Ammon's horn (tissue), 1 donor: ENCODE results near the gene CENPP.
"Not testable (repeated sequence)": the region's sequence is repeated elsewhere in the genome, so short reads cannot be mapped to it uniquely, and the experiment has no call there.

Experiments used
- DNase-seq: peaks from one replicate; pipeline ENCODE4 v3.0.0-alpha.2; 2016; ENCODE audit warnings: low spot score

The CENPP gene

DNA sequence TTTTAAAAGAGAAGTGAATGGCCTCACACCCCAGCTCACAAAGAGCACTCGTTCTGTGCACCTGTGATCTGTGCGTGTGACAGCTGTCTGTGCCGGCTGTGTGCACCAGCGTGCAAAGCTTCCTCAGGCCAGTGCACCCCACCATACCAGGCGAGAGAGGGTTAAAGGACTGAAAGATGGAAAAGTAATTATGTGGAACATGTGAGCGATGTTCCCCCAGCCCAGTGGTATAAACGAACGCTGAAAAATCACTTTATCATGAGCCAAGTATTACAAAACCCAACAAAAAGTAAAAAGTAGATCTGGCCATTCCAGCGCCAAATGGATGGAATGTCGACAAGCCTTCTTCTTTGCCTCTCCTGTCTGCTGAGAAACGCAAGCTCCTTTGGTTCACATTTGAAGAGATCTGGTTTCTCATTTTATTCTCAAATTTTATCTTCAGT lies 290.5 kb downstream of the CENPP start:
- no peak for DNase-seq

DNA sequence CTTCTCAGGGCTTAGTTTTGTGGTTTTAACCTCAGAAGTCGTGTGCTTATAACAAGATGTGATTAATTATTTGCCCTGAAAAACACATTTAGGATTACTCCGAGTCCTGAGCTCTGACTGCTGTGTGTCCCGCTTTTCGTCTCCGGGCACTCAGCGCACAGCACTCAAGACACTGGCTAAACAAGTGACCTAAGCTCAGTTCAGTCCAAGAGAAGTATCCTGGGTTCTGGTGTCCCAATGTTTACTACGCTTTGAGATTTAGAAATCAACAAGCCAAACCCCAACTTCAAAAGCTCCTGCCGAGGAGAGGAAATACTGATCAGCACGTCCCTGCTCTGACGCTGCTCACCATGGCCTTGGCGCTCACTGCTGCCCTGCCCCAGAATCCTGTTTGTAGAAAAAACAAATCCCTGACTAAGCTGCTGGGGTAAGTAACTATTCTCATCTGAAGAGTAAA lies 290.9 kb downstream of the CENPP start:
- DNase-seq, result no peak

DNA sequence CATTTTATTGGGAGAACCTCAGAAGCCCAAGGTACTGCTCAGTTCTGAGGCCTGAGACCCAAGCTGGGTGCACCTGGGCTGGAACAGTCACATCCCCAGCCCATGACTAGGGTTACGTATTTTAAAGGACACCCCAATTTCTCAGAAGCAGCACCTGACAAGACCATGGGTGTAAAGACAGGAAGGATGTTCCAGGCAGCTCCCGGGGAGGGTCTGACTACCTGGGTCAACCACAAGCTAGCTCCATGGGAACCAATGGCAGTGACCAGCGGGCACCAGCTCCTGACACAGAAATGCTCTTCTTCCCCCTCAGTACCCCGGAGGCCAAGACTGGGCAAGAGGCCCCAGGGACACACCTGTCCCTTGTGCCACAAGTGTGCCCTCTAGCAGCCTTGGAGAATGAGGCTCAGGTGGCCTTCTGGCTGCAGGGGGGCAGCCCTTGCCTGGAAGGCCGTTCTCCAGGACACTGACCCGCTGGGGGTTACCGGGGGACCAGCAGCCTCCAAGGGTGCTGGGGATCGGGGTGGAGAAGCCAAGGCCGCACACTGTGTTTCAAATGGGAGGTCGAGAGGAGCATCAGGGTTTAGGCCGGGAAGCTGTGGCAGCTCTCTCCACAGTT lies 291.6 kb downstream of the CENPP start:
- no peak for DNase-seq

DNA sequence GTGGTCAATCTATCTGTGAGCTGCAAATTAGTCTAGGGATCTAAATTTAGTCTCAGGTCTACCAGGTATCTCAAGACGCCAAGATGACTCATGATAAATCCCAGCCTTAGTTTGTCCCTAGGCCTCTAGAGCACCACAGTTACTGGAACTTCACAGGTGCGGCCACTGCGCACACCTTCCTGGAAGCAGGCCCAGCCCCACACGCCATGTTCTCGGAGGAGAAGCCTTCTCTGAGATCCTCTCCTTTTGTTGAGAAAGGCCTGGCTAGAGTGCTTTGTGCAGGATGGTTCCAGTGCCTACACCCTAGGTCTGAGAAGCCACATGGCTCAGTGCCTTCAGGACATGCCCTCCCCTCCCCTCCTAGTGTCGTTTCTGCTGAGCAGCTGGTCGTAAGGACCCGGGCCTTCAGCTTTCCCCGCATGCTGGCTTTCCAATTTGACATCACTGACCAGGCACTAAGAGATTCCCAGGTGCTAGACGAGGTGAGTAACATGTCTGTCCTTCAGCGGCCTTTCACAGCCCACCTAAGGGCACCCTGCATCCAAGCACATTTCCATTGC lies 292.3 kb downstream of the CENPP start:
- DNase-seq, result no peak

DNA sequence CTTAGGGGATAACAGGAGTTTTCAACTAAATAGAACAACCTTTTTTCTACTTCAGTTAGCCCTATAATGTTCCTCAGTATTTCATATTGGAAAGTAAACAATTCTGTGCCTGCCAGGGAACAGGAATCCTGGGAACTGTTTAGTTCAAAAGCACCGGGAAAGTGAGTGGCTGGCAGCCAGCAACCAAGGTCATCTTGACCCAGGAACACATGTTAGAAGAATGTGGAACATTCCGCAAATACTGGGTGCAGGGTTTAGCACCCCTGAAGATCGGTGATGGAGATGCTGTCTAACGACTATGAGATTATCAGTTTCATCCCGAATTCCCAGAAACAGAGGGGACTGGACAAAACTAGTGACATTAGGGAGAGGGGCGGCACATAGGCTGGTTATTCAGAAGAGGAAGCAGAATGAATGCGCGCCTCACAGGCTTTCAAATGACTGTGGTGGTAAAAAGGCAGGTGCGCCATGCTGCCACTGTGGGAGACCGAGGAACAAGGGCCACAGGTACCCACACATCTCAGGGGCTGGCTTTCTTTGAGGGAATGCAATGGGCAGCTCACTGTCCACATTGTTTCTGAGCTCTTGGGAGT lies 293.0 kb downstream of the CENPP start:
- DNase-seq, result no peak

DNA sequence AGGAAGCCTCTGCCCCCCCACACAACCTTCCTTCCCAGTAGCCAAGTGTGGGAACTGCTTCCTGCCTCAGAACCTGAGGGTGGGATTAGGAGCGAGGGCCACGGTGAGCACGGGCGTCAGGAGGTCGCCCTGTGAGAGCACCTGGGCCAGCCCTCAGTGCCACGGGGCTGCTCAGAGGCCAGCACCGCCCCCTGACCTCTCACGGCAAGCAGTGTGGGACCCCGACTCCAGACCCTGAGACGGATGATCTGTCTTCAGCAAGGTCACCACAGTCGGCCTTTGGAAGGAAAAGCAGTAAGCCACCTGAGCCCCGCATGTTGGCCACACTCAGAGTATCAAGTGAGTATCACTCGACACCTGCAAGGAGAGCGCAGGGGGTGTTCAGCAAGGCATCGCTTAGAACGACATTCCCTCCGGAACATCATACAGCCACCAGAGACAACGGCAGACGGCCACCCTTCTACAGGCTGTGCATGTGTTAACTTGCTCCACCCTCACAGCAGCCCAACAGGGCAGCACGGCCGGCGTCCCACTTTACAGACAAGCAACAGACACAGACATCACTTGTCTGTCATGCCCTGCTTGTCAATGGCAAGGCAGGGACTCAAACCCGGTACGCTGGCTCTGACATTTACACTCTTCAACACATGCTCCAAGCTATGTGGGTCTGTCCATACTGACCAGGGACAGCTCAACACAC lies 294.0 kb downstream of the CENPP start:
- no peak for DNase-seq

DNA sequence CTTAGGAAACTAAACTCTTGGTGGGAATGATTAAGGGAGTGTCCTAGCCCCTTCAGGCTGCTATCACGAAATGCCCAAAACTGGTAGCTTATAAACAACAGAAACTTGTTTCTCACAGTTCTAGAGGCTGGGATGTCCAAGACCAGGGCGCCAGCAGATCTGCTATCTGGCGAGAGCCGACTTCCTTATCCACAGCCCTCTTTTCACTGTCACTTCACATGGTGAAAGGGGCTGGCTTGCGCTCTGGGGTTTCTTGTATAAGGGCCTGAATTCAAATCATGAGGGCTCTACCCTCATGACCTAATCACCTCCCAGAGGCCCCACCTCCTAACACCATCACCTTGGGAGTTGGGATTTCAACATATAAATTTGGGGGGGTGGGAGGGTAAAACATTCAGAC lies 295.1 kb downstream of the CENPP start:
- no peak for DNase-seq

DNA sequence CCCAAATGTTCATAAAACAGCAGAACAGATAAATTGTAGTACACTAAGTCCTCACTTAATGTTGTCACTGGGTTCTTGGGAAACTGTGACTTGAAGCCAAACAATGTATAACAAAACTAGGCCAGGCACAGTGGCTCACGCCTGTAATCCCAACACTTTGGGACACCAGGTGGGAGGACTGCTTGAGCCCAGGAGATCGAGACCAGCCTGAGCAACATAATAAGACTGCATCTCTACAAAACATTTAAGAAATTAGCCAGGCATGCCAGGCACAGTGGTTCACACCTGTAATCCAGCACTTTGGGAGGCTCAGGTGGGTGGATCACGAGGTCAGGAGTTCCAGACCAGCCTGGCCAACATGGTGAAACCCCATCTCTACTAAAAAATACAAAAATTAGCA lies 298.2 kb downstream of the CENPP start:
- not testable (repeated sequence) for DNase-seq

DNA sequence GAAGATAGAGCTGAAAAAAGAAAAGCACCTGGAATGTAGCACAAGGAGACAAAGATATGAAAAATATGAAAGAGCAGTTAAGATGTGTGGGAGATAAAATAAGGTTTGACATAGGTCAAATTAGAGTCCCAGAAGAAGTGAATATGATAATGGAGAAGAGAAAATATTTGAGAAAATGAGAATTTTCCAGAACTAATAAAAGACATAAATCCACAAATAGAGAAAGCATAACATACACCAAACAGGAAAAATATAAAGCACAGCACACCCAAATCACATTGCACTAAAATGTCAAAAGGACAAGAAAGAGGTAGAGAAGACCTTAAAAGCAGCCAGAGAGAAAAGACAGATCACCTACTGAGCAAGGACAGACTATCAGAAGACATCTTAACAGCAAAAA lies 300.7 kb downstream of the CENPP start:
- DNase-seq, result no peak

DNA sequence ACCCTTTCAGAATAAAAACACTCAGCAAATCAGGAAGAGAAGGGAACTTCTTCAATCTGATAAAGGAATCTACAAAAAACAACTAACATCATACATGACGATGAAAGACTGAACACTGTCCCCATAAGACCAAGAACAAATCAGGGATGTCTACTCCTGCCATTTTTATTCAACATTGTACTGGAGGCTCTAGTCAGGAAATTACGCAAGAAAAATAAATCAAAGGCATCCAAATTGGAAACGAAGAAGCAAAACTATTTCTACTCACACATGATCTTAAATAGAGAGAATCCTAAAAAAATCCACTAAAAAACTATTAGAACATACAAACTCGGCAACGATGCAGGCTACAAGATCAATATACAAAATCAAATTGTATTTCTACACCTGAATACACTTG lies 301.9 kb downstream of the CENPP start:
- no peak for DNase-seq

DNA sequence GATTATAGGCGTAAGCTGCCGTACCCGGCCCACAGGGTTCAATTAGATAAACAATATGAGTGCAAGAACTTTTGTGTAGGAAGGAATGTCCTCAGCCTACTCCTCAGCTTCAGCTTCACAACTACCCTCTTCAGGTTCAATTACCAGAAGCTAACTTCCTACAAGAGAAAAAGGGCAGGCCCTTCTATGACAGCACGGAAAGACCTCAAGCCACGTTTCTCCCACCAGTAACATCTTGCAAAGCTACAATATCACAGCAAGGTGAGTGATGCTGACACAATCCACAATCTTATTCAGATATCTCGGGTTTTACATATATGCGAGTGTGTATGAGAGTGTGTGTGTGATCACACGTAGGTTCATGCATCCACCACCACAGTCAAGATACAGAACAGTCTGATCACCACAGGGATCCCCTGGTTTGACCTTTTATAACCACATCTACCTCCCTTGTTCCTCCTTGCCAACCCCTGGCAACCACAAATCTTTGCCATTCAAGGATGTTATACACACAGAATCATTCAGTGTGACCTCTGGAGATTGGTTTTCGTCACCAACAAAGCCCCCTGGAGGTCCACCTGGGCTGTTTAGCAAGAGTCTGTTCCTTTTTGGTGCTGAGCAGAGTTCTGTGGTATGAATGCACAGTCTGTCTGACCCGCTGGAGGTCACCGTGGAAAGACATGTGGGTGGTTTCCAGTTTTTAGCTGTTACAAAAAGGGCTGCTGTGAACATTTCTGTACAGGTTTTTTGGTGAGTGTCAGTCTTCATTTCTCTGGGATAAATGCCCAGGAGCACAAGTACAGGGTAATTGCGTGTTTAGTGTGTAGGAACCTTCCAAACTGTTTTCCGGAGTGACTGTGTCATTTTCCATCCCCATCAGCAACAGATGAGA lies 305.9 kb downstream of the CENPP start:
- peak; percentile 52 for DNase-seq

DNA sequence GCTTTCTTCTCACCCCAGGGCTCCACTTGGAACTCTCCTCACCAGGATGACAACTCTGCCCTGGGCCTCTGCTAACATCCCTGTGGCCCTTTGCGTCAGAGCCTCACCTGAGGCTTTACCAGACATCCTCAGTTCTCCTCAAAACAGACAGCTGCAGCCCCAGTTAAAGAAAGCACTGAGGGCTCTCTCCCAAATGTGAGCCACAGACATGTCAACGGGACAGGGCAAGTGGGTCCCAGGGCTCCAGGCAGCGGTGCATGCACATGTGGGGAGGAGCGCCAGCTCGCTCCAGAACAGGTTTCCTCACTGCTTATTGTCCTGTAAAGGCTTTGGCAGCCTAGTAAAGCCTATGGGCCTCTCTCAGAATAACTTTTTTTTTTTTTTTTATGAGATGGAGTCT lies 306.9 kb downstream of the CENPP start:
- DNase-seq, result no peak

DNA sequence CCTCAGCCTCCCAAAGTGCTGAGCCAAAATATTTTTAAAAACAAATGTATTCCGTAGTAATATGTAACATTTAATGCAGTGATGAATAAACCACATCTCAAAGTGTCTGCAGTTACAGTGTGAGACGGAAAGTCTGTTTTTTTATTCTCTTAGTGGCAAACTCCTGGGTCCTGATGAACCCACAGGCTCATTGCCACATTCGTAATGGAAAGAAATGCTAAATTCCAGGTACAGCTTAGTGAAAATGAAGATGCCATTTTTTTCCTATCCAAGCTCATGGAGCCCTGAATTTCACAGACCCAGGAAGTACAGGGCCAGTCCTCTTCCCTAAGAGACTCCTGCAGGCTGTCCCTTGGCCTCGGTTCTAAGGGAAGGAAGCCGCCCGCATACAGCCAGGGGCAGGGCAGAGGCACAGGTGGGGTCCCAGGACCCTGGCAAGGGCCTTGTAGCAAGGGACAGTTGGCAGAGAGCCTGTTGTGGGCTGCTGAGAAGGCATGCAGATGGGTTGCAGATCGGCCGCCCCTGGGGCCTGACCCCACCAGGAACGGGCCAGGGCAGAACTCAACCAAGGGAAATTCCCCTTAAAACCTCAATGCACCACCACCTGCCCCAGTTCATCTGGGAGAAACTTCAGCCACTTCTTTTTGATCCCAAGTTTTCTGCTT lies 308.0 kb downstream of the CENPP start:
- DNase-seq, result no peak

DNA sequence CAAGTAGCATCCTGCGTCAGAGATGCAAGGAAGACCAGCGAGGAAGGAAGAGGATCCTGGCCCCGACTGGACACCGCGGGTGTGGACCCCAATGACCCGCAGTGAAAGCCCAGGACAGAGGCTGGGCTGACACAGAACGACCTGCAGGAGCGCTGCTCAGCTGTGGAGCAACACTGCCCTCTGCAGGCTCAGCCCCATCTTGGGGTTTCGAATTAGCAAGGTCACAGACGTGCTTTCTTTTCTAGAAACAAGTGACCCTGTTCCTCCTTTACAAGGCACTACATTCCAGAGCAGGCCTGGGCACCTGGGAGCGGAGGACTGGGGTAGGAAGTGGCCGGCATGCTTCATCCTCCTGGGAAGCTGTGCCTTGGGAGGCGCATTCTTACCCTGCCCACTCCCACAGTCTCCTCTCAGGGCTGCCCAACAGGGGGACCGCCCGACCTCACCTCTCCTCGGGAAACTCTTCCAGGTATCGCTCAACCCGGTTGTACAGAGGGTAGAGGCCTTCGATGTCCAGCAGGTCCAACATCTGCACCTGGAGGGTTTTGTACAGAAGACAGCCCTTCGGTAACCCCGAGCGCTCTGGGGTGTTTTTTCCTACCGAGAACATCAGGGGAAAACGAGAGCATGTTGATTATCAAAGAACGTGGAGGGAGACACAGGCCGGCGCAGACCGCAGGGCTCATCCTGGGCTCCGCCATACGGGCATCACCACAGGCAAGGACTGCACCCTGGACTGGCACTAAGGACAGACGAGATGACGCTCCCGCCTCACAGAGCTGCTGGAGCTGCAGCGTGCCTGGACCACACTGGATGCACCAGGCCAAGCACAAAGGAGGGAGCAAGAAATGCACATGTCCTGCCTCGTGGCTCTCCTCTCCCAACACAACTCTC lies 309.2 kb downstream of the CENPP start:
- DNase-seq, result peak; percentile 83

DNA sequence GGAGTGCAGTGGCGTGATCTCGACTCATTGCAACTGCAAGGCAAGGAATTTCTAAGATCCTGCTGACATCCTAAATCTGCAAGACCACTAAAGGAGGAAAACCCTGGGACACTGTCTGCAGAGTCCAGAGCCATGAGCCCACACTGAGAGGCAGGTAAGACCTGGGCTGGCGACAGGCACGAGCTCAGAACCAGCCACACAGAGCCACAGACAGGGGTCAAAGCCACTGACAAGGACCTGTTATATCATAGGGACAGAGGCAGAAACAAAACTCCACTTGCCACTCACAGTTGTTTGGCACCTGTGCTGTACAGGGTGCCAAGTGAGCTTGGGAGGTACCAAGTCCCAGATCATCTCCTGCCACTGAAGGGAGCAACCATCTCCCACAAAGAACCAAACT lies 310.0 kb downstream of the CENPP start:
- DNase-seq, result no peak

DNA sequence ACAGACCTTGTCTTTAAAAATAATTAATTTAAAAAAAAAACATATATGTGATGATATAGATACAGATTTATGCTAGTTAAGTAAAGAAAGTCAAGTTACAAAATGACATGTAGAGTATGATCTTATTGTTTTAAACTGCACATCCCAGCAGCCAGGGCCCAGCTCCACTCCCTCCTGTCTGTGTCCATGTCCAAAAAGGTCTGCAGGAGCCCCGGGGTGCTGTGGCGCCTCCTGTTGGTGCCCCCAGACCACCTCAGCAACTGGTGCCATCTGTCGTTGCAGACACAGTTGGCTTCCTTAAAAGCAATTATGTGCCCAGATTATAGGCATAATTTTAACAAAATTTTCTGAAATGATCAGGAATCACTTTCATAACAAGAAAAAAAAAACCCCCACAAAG lies 310.9 kb downstream of the CENPP start:
- DNase-seq, result no peak

DNA sequence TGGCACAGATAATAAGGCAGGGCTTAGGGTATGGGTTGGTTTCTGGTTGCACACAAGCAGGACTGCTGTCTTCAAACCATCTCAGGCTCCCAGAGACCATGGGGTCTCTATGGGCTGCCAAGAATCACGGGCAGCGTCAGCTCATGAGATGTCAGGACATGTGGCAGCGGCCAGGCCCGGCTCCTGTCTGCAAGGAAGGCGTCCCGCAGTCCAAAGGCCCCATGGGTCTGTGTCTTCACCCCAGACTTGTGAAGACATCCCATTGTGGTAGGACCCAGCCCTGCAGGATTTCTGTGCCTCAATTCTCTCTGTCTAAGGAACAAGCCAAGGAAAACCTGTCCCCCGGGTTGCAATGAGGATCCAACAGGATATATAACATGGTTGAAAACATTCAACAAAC lies 311.6 kb downstream of the CENPP start:
- no peak for DNase-seq

DNA sequence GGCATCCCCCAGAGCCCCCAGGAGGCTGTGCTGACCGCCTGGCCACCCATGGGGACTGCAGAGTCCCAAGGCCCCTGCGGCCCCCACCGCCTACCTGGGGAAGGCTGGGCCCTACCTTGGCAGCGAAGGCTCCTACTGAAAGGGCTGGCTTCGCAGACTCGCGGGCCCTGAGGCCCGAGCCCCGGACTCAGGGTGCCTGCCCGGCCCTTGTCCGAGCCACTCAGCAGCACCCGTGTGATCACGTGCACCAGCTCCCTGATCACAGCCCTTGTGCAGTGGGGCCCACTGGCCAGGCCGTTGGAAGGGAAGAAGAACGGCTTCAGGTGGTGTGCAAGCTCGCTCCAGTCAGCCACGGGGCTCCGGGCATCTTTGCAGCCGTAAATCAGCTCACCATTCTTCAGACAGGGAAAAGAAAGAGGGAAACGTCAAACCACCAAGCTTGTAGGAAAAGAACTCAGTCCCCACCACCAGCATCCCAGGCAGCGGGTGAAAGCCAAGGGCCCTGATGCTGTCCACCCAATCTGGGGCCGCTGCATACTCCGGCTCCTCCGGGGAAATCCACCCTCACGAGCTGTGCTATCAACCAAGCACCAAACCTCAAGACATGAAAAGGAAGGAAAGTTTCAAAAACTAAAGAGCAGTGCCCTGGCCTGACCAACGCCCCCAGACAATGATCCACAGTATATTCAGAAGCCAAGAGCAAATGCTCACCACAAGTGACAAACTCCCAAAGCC lies 312.3 kb downstream of the CENPP start:
- no peak for DNase-seq

DNA sequence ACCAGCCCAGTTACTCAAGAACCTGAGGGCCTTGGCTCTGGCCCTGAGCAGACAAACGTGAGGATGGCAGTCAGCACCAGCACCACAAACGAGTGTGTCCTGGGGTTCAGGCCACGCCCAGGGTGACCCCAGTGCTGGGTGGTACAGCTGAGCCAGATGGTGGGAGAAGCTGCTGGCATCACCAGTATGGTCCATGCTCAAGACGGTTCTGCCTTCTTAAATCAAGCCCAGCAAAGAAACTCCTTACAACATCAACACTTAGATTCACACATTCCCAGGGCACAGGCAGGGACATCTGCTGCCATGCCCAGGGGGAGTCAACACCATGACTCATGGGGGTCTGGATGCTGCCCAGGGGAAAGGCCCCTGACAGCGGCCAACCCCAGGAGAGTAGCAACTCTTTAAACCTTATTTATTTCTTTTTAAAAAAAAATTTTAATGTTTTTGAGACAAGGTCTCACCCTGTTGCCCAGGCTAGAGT lies 312.9 kb downstream of the CENPP start:
- DNase-seq, result no peak

DNA sequence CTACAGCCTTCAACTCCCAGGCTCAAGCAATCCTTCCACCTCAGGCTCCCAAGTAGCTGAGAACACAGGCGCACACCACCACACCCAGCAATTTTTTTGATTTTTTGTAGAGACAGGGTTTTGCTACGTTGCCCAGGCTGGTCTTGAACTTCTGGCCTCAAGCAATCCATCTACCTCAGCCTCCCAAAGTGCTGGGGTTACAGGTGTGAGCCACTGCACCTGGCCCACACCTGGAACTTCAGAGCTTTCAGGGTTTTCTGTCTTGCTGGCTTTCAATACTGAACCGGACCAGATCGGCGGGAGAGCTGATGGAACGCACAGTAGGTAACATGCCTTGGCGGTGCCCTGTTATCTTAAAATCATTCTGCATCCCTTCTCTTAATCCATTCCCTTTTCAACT lies 313.4 kb downstream of the CENPP start:
- DNase-seq, result no peak
